OCI-M2 (cell line): ENCODE measurements around the gene YEATS2.

Source experiments
- DNase-seq: peaks from one replicate; lab custom pipeline; 2025; ENCODE audit not compliant: unreplicated experiment; lab: John Stamatoyannopoulos, UW

YEATS2 gene

GRCh38 chr3:183810643-183811594 is 113.3 kb downstream of the YEATS2 start:
- DNase-seq: no peak

- no peak for DNase-seq
These were observed 114.0 kb downstream of the YEATS2 start for GRCh38 chr3:183811638-183812037.

GRCh38 chr3:183812761-183813445 is 115.3 kb downstream of the YEATS2 start:
- DNase-seq: no peak

- no peak for DNase-seq
These were observed 116.6 kb downstream of the YEATS2 start for GRCh38 chr3:183814240-183814639.

- no peak for DNase-seq
These were observed 118.0 kb downstream of the YEATS2 start for GRCh38 chr3:183815563-183815940.

- no peak for DNase-seq
These were observed 118.4 kb downstream of the YEATS2 start for GRCh38 chr3:183815951-183816475.

GRCh38 chr3:183816681-183817510 is 119.3 kb downstream of the YEATS2 start:
- DNase-seq: no peak

GRCh38 chr3:183817639-183818038 is 120.0 kb downstream of the YEATS2 start:
- DNase-seq: no peak

GRCh38 chr3:183818041-183818620 is 120.5 kb downstream of the YEATS2 start:
- no peak for DNase-seq

- no peak for DNase-seq
These were observed 121.4 kb downstream of the YEATS2 start for GRCh38 chr3:183818706-183819624.

GRCh38 chr3:183819831-183820230 is 122.2 kb downstream of the YEATS2 start:
- no peak for DNase-seq

GRCh38 chr3:183822631-183823030 is 125.0 kb downstream of the YEATS2 start:
- DNase-seq: no peak

GRCh38 chr3:183823963-183824362 is 126.4 kb downstream of the YEATS2 start:
- DNase-seq: no peak

- no peak for DNase-seq
These were observed 127.3 kb downstream of the YEATS2 start for GRCh38 chr3:183824761-183825455.

GRCh38 chr3:183825456-183826161 is 128.0 kb downstream of the YEATS2 start, which contains the start of gene MAP6D1:
TSS of gene MAP6D1 (minus strand) at chr3:183825577. CDS start at chr3:183825547, 30 bp downstream.
- DNase-seq: no peak

GRCh38 chr3:183826448-183827250 is 129.1 kb downstream of the YEATS2 start:
- no peak for DNase-seq

GRCh38 chr3:183827809-183828537 is 130.4 kb downstream of the YEATS2 start:
- no peak for DNase-seq
